Gastroesophageal sphincter (tissue), 4 donors: ENCODE results near the gene DNM3. TPM values are rescaled to one million over a fixed set of nuclear protein-coding genes. Genes with fewer than 3 reads are reported as not detected.

Experiments
- ATAC-seq: fragments of 150-250 bp; one replicate; pipeline ENCODE4 v1.9.1; 2016; ENCODE audit warnings: mild to moderate bottlenecking, moderate library complexity
- H3K27ac ChIP-seq, 4 donors: fragments of 200-600 bp; sonication (generic) in 3 of 4; 1 replicate in 3 of 4; 2 replicates in 1 of 4; pipeline ENCODE4 v1.5.1; 2016 to 2019
- H3K27me3 ChIP-seq: fragments of 200-600 bp; sonication (generic); one replicate; pipeline ENCODE4 v1.5.1; 2019
- H3K36me3 ChIP-seq, 2 donors: fragments of 200-600 bp; sonication (generic); one replicate each; pipeline ENCODE4 v1.5.1; 2019; ENCODE audit warnings: control low read depth in 1 of 2
- H3K4me1 ChIP-seq, 3 donors: fragments of 200-600 bp; sonication (generic); 1 replicate in 2 of 3; 2 replicates in 1 of 3; pipeline ENCODE4 v1.5.1; 2016 to 2019; ENCODE audit warnings: control low read depth in 2 of 3
- H3K4me3 ChIP-seq, 2 donors: fragments of 200-600 bp; sonication (generic); one replicate each; pipeline ENCODE4 v1.5.1; 2019; ENCODE audit warnings: mild to moderate bottlenecking in 1 of 2, moderate library complexity in 1 of 2
- H3K9me3 ChIP-seq, 3 donors: fragments of 200-600 bp; sonication (generic); one replicate each; pipeline ENCODE4 v1.5.1; 2017 to 2019; ENCODE audit warnings: control low read depth in 2 of 3
- CTCF ChIP-seq, 4 experiments: fragments of 200-600 bp in 2 of 4; fragments of 450-650 bp in 2 of 4; sonication (generic) in 1 of 4; IDR thresholded peaks; one replicate each; pipeline ENCODE4 v1.5.1; 2017 to 2019; ENCODE audit warnings: antibody characterized with exemption in 4 of 4, mild to moderate bottlenecking in 2 of 4, moderate library complexity in 2 of 4
- EP300 ChIP-seq: sonication (generic); formaldehyde crosslinking; IDR thresholded peaks from one replicate; pipeline ENCODE4 v1.6.1; 2017; ENCODE audit warnings: antibody characterized with exemption, mild to moderate bottlenecking
- POLR2A ChIP-seq, 2 donors: fragments of 450-650 bp; IDR thresholded peaks; one replicate each; pipeline ENCODE4 v1.6.1; 2017; ENCODE audit warnings: antibody characterized with exemption in 2 of 2, mild to moderate bottlenecking in 2 of 2, moderate library complexity in 1 of 2
- POLR2AphosphoS5 ChIP-seq: sonication (generic); formaldehyde crosslinking; IDR thresholded peaks from one replicate; pipeline ENCODE4 v1.6.1; 2017; ENCODE audit warnings: antibody characterized with exemption
- WGBS, 2 donors: methylation state at CpG; one replicate each; pipeline ENCODE4 v1.1.5; 2018; ENCODE audit warnings: low coverage in 1 of 2; 5-methylcytosine and 5-hydroxymethylcytosine counted together
- total RNA-seq, 4 donors: library from RNA; depleted of rRNA; stranded (reverse); fragments of >200 nt; gene quantifications; one replicate each; pipeline ENCODE4 v1.1.0, GENCODE V29; 2016

The DNM3 gene
- total RNA-seq, 4 donors from 2014 or later = 1.9 to 5.0 (median 3.9) TPM

GRCh38 chr1:171934664-171935063, 93.4 kb downstream of the DNM3 start:
- H3K27me3 ChIP-seq = no peaks in the 10 kb centered on the region
- no peaks in the 10 kb centered on the region for H3K4me1 ChIP-seq
- H3K4me3 ChIP-seq = no peak overlapping the region
- no peak for TF ChIP-seq POLR2AphosphoS5
- TF ChIP-seq POLR2A (IDR thresholded peaks at IDR 0.05) = no peak
- TF ChIP-seq EP300 = no peak
- no peak for TF ChIP-seq CTCF (IDR thresholded peaks at IDR 0.05)
- WGBS, 2 donors = 67 to 79% methylated on average over 3 of the region's 3 CpGs
- no peak for ATAC-seq
- H3K27ac ChIP-seq = no peak overlapping the region
- no peaks in the 10 kb centered on the region for H3K9me3 ChIP-seq
- H3K36me3 ChIP-seq = no peaks in the 10 kb centered on the region

GRCh38 chr1:171935086-171935485, 93.8 kb downstream of the DNM3 start:
- Histone ChIP-seq H3K27ac (no peak overlapping the region), H3K4me3 (no peak overlapping the region), H3K36me3 (no peaks in the 10 kb centered on the region), H3K9me3 (no peaks in the 10 kb centered on the region), H3K4me1 (no peaks in the 10 kb centered on the region), H3K27me3 (no peaks in the 10 kb centered on the region)
- ATAC-seq = no peak
- 90 to 93% methylated on average over 4 of the region's 4 CpGs for WGBS, 2 donors
- TF ChIP-seq POLR2A (IDR thresholded peaks at IDR 0.05) = no peak
- no peak for TF ChIP-seq EP300
- no peak for TF ChIP-seq CTCF (IDR thresholded peaks at IDR 0.05)
- TF ChIP-seq POLR2AphosphoS5 = no peak

- 75 to 83% methylated on average over 1 of the region's 1 CpG for WGBS, 2 donors
- Histone ChIP-seq H3K4me3 (no peak overlapping the region), H3K27ac (no peak overlapping the region), H3K4me1 (no peaks in the 10 kb centered on the region), H3K9me3 (no peaks in the 10 kb centered on the region), H3K36me3 (no peaks in the 10 kb centered on the region), H3K27me3 (no peaks in the 10 kb centered on the region)
- TF ChIP-seq CTCF (IDR thresholded peaks at IDR 0.05) (no peak), EP300 (no peak), POLR2A (IDR thresholded peaks at IDR 0.05) (no peak), POLR2AphosphoS5 (no peak)
- ATAC-seq = no peak
These were observed 94.4 kb downstream of the DNM3 start for GRCh38 chr1:171935664-171936063.

- Histone ChIP-seq H3K4me3 (no peak overlapping the region), H3K4me1 (no peaks in the 10 kb centered on the region), H3K36me3 (no peaks in the 10 kb centered on the region), H3K27ac (no peak overlapping the region), H3K27me3 (no peaks in the 10 kb centered on the region), H3K9me3 (no peaks in the 10 kb centered on the region)
- 56% methylated on average over 1 of the region's 1 CpG for WGBS, 2 donors
- TF ChIP-seq POLR2AphosphoS5 (no peak), CTCF (IDR thresholded peaks at IDR 0.05) (no peak), POLR2A (IDR thresholded peaks at IDR 0.05) (no peak), EP300 (no peak)
- no peak for ATAC-seq
These were observed 96.6 kb downstream of the DNM3 start for GRCh38 chr1:171937938-171938337.

GRCh38 chr1:171939740-171940139, 98.4 kb downstream of the DNM3 start:
- Histone ChIP-seq H3K4me3 (no peak overlapping the region), H3K36me3 (no peaks in the 10 kb centered on the region)
- TF ChIP-seq CTCF (IDR thresholded peaks at IDR 0.05) = no peak
- no peak for TF ChIP-seq POLR2A (IDR thresholded peaks at IDR 0.05)
- TF ChIP-seq POLR2AphosphoS5 = no peak
- no peak for TF ChIP-seq EP300

More at GRCh38 chr1:171939740-171940139, 98.4 kb downstream of the DNM3 start:
- Histone ChIP-seq H3K27ac (no peak overlapping the region), H3K27me3 (no peaks in the 10 kb centered on the region), H3K9me3 (no peaks in the 10 kb centered on the region), H3K4me1 (no peaks in the 10 kb centered on the region)
- ATAC-seq = no peak
- 56 to 70% methylated on average over 4 of the region's 4 CpGs for WGBS, 2 donors
